ENCODE data around the gene SORCS2.

The SORCS2 gene

DNA sequence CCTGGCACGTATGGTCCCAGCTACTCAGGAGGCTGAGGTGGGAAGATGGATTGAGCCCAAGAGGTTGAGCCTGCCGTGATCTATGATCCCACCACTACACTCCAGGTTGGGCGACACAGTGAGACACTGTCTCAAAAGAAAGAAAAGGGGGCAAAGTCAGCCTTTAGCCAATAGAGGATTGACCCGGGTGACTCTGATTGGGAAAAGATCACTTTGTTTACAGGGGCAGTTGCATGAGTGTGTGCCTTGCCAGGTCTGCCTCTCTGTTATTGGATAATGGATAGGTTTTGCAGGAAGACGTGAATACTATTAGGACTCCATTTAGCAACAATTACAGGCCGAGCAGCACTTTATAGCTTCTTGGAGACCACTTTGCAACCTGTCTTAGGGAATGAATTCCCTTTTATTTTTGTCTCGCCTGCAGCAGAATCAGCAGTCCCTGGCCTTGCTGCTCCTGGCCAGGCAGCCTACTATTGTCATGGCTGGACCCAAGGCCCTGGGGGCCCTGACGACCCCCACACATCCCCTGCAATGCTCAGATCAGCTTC lies 345.6 kb downstream of the SORCS2 start:
- TF ChIP-seq SIN3A (IDR thresholded peaks at IDR 0.05; ENCODE audit: borderline replicate concordance, insufficient read depth, low read length) = no peak
- TF ChIP-seq REST (IDR thresholded peaks at IDR 0.05; ENCODE audit: insufficient read depth in 1 of 2, low read depth in 2 of 2, low read length in 2 of 2) = no peak
- no peak for TF ChIP-seq TAF1 (IDR thresholded peaks at IDR 0.05; ENCODE audit: borderline replicate concordance, insufficient read depth, low read length)
- TF ChIP-seq FOXP2 (optimal IDR thresholded peaks at IDR 0.05; ENCODE audit: borderline replicate concordance, extremely low read depth, extremely low read length, insufficient read depth) = no peak
- no peak for TF ChIP-seq POLR2AphosphoS5 (IDR thresholded peaks at IDR 0.05; ENCODE audit: low read depth, low read length)

DNA sequence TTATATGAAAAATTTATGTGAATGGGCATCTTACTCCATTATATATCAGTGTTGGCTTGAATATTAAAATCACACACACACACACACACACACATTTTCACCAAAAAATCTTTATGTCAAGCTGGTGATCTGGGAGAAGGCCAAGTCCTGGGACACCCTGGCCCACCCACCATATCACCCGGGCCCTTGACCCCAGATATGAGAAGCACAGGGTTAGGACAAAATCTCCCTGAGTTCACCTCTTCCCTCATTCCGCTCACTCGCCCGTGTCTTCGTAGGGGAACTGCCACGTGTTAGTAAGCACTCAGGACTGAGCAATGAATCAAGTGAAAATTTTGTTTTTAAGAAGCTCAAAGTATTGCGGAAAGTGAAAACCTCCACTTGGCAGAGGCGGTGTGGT lies 346.2 kb downstream of the SORCS2 start:
- TF ChIP-seq REST (IDR thresholded peaks at IDR 0.05; ENCODE audit: insufficient read depth in 1 of 2, low read depth in 2 of 2, low read length in 2 of 2) = no peak
- no peak for TF ChIP-seq SIN3A (IDR thresholded peaks at IDR 0.05; ENCODE audit: borderline replicate concordance, insufficient read depth, low read length)
- no peak for TF ChIP-seq TAF1 (IDR thresholded peaks at IDR 0.05; ENCODE audit: borderline replicate concordance, insufficient read depth, low read length)
- TF ChIP-seq FOXP2 (optimal IDR thresholded peaks at IDR 0.05; ENCODE audit: borderline replicate concordance, extremely low read depth, extremely low read length, insufficient read depth) = no peak
- no peak for TF ChIP-seq POLR2AphosphoS5 (IDR thresholded peaks at IDR 0.05; ENCODE audit: low read depth, low read length)

- TF ChIP-seq TAF1 (IDR thresholded peaks at IDR 0.05; ENCODE audit: borderline replicate concordance, insufficient read depth, low read length) (no peak), FOXP2 (optimal IDR thresholded peaks at IDR 0.05; ENCODE audit: borderline replicate concordance, extremely low read depth, extremely low read length, insufficient read depth) (no peak), POLR2AphosphoS5 (IDR thresholded peaks at IDR 0.05; ENCODE audit: low read depth, low read length) (0 out of 2 replicates have a peak, but pooled peaks have one; percentile 34)
These were observed 346.8 kb downstream of the SORCS2 start for GRCh38 chr4:7539186-7539585.

GRCh38 chr4:7539659-7540058 lies 347.3 kb downstream of the SORCS2 start:
- TF ChIP-seq FOXP2 (optimal IDR thresholded peaks at IDR 0.05; ENCODE audit: borderline replicate concordance, extremely low read depth, extremely low read length, insufficient read depth) (peak; percentile 99), SIN3A (IDR thresholded peaks at IDR 0.05; ENCODE audit: borderline replicate concordance, insufficient read depth, low read length) (no peak), POLR2AphosphoS5 (IDR thresholded peaks at IDR 0.05; ENCODE audit: low read depth, low read length) (no peak), REST (IDR thresholded peaks at IDR 0.05; ENCODE audit: insufficient read depth in 1 of 2, low read depth in 2 of 2, low read length in 2 of 2) (no peak), TAF1 (IDR thresholded peaks at IDR 0.05; ENCODE audit: borderline replicate concordance, insufficient read depth, low read length) (no peak)

GRCh38 chr4:7540206-7540605 lies 347.9 kb downstream of the SORCS2 start:
- TF ChIP-seq TAF1 (IDR thresholded peaks at IDR 0.05; ENCODE audit: borderline replicate concordance, insufficient read depth, low read length) = no peak
- no peak for TF ChIP-seq REST (IDR thresholded peaks at IDR 0.05; ENCODE audit: insufficient read depth in 1 of 2, low read depth in 2 of 2, low read length in 2 of 2)
- TF ChIP-seq FOXP2 (optimal IDR thresholded peaks at IDR 0.05; ENCODE audit: borderline replicate concordance, extremely low read depth, extremely low read length, insufficient read depth) = no peak
- no peak for TF ChIP-seq POLR2AphosphoS5 (IDR thresholded peaks at IDR 0.05; ENCODE audit: low read depth, low read length)
- TF ChIP-seq SIN3A (IDR thresholded peaks at IDR 0.05; ENCODE audit: borderline replicate concordance, insufficient read depth, low read length) = no peak

Data from PFSK-1 (cell line).